Activated naive CD8-positive, alpha-beta T cell treated with anti-CD3 and anti-CD28 coated beads, Interleukin-2, amount 50 U/mL, for 24 hours (primary cell): Measurements from ENCODE around the gene SLC51A.
A peak's percentile ranks its signal among the peaks of the same experiment; 100 is the strongest.
"Not testable (repeated sequence)": the region's sequence is repeated elsewhere in the genome, so short reads cannot be mapped to it uniquely, and the experiment has no call there.

ENCODE experiments used
- ATAC-seq: fragments of 150-1000 bp; cut with Tn5 transposase; one replicate; pipeline ENCODE4 v1.10.0; 2021
- DNase-seq: peaks from one replicate; pipeline ENCODE4 v3.0.0; 2021
- H3K27ac Mint-ChIP-seq: one replicate; pipeline ENCODE4 v1.8.0; 2021; ENCODE audit warnings: mild to moderate bottlenecking, mixed read lengths
- H3K27me3 Mint-ChIP-seq: one replicate; pipeline ENCODE4 v1.8.0; 2021; ENCODE audit warnings: mixed read lengths
- H3K36me3 Mint-ChIP-seq: one replicate; pipeline ENCODE4 v1.8.0; 2021; ENCODE audit warnings: low read depth, mixed read lengths
- H3K4me1 Mint-ChIP-seq: one replicate; pipeline ENCODE4 v1.8.0; 2021; ENCODE audit warnings: mixed read lengths
- H3K4me3 Mint-ChIP-seq: one replicate; pipeline ENCODE4 v1.8.0; 2021; ENCODE audit warnings: mild to moderate bottlenecking, moderate library complexity, mixed read lengths
- H3K9me3 Mint-ChIP-seq: one replicate; pipeline ENCODE4 v1.8.0; 2021; ENCODE audit warnings: mixed read lengths

The SLC51A gene

GRCh38 chr3:196235452-196236122 lies 19.3 kb downstream of the SLC51A start:
- DNase-seq = no peak

GRCh38 chr3:196236223-196236622 lies 19.9 kb downstream of the SLC51A start:
- Mint-ChIP-seq H3K27ac (no peak overlapping the region), H3K36me3 (peaks cover 10% of the 10 kb centered on the region), H3K9me3 (no peaks in the 10 kb centered on the region), H3K27me3 (no peaks in the 10 kb centered on the region), H3K4me3 (no peak overlapping the region), H3K4me1 (peaks cover 18% of the 10 kb centered on the region)
- DNase-seq (no peak), ATAC-seq (no peak)

More at GRCh38 chr3:196235452-196236122, 19.3 kb downstream of the SLC51A start:
- Mint-ChIP-seq H3K4me3 (no peak overlapping the region), H3K4me1 (peaks cover 18% of the 10 kb centered on the region), H3K9me3 (no peaks in the 10 kb centered on the region), H3K27me3 (no peaks in the 10 kb centered on the region), H3K27ac (peak overlapping the region; percentile 27), H3K36me3 (peaks cover 10% of the 10 kb centered on the region)
- ATAC-seq = no peak

- peak; percentile 9 for ATAC-seq
- Mint-ChIP-seq H3K36me3 (peaks cover 14% of the 10 kb centered on the region), H3K4me1 (peaks cover 14% of the 10 kb centered on the region)
Measured at GRCh38 chr3:196237203-196237602, 20.9 kb downstream of the SLC51A start.

GRCh38 chr3:196238612-196239560 lies 22.6 kb downstream of the SLC51A start:
- Mint-ChIP-seq H3K4me3 (no peak overlapping the region), H3K27ac (no peak overlapping the region), H3K27me3 (no peaks in the 10 kb centered on the region), H3K36me3 (peaks cover 13% of the 10 kb centered on the region), H3K9me3 (no peaks in the 10 kb centered on the region), H3K4me1 (peaks cover 3% of the 10 kb centered on the region)
- ATAC-seq (no peak), DNase-seq (no peak)

More at GRCh38 chr3:196237203-196237602, 20.9 kb downstream of the SLC51A start:
- Mint-ChIP-seq H3K27ac (no peak overlapping the region), H3K27me3 (no peaks in the 10 kb centered on the region), H3K4me3 (no peak overlapping the region), H3K9me3 (no peaks in the 10 kb centered on the region)
- no peak for DNase-seq

- H3K9me3 Mint-ChIP-seq = no peaks in the 10 kb centered on the region
- no peaks in the 10 kb centered on the region for H3K27me3 Mint-ChIP-seq
- no peak for DNase-seq
- no peak for ATAC-seq
- H3K4me1 Mint-ChIP-seq = peaks cover 3% of the 10 kb centered on the region
- H3K4me3 Mint-ChIP-seq = no peak overlapping the region
- H3K27ac Mint-ChIP-seq = no peak overlapping the region
- H3K36me3 Mint-ChIP-seq = peaks cover 13% of the 10 kb centered on the region
Measured at GRCh38 chr3:196240424-196240823, 24.1 kb downstream of the SLC51A start.

GRCh38 chr3:196241704-196242103 lies 25.4 kb downstream of the SLC51A start:
- Mint-ChIP-seq H3K4me1 (peaks cover 3% of the 10 kb centered on the region), H3K36me3 (peaks cover 18% of the 10 kb centered on the region), H3K27me3 (no peaks in the 10 kb centered on the region), H3K4me3 (no peak overlapping the region), H3K9me3 (no peaks in the 10 kb centered on the region), H3K27ac (no peak overlapping the region)
- ATAC-seq = no peak
- DNase-seq = no peak

GRCh38 chr3:196244166-196244565 lies 27.8 kb downstream of the SLC51A start:
- H3K4me1 Mint-ChIP-seq, H3K27ac Mint-ChIP-seq, H3K9me3 Mint-ChIP-seq, H3K4me3 Mint-ChIP-seq, ATAC-seq, H3K27me3 Mint-ChIP-seq, DNase-seq: not testable (repeated sequence)
- peaks cover 15% of the 10 kb centered on the region for H3K36me3 Mint-ChIP-seq

GRCh38 chr3:196246612-196247308 lies 30.4 kb downstream of the SLC51A start:
- Mint-ChIP-seq H3K4me3 (no peak overlapping the region), H3K4me1 (no peaks in the 10 kb centered on the region), H3K27ac (no peak overlapping the region), H3K36me3 (peaks cover 11% of the 10 kb centered on the region), H3K27me3 (no peaks in the 10 kb centered on the region), H3K9me3 (no peaks in the 10 kb centered on the region)
- ATAC-seq (peak; percentile 40), DNase-seq (no peak)

GRCh38 chr3:196251918-196252317 lies 35.6 kb downstream of the SLC51A start:
- no peak for DNase-seq
- H3K4me3 Mint-ChIP-seq = no peak overlapping the region

GRCh38 chr3:196254376-196255283 lies 38.3 kb downstream of the SLC51A start:
- Mint-ChIP-seq H3K4me1 (no peaks in the 10 kb centered on the region), H3K27me3 (no peaks in the 10 kb centered on the region), H3K36me3 (peaks cover 7% of the 10 kb centered on the region), H3K4me3 (no peak overlapping the region), H3K9me3 (no peaks in the 10 kb centered on the region), H3K27ac (no peak overlapping the region)
- no peak for DNase-seq
- no peak for ATAC-seq

More at GRCh38 chr3:196251918-196252317, 35.6 kb downstream of the SLC51A start:
- peaks cover 7% of the 10 kb centered on the region for H3K36me3 Mint-ChIP-seq
- H3K27me3 Mint-ChIP-seq = no peaks in the 10 kb centered on the region
- no peaks in the 10 kb centered on the region for H3K4me1 Mint-ChIP-seq
- H3K27ac Mint-ChIP-seq = no peak overlapping the region
- ATAC-seq = no peak
- no peaks in the 10 kb centered on the region for H3K9me3 Mint-ChIP-seq

- no peak overlapping the region for H3K27ac Mint-ChIP-seq
- H3K4me1 Mint-ChIP-seq = no peaks in the 10 kb centered on the region
- ATAC-seq (no peak), DNase-seq (no peak)
- H3K9me3 Mint-ChIP-seq = peaks cover under 1% of the 10 kb centered on the region
- peaks cover 11% of the 10 kb centered on the region for H3K36me3 Mint-ChIP-seq
- H3K4me3 Mint-ChIP-seq = no peak overlapping the region
- no peaks in the 10 kb centered on the region for H3K27me3 Mint-ChIP-seq
Measured at GRCh38 chr3:196255776-196256175, 39.4 kb downstream of the SLC51A start.

- DNase-seq (no peak), ATAC-seq (no peak)
- H3K4me1 Mint-ChIP-seq = no peaks in the 10 kb centered on the region
- H3K4me3 Mint-ChIP-seq = no peak overlapping the region
- peaks cover 27% of the 10 kb centered on the region for H3K36me3 Mint-ChIP-seq
- H3K27me3 Mint-ChIP-seq = no peaks in the 10 kb centered on the region
- H3K9me3 Mint-ChIP-seq = peaks cover 4% of the 10 kb centered on the region
- H3K27ac Mint-ChIP-seq = no peak overlapping the region
Measured at GRCh38 chr3:196260784-196261183, 44.5 kb downstream of the SLC51A start.

- Mint-ChIP-seq H3K36me3 (peaks cover 30% of the 10 kb centered on the region), H3K4me3 (no peak overlapping the region), H3K9me3 (peaks cover 4% of the 10 kb centered on the region), H3K4me1 (no peaks in the 10 kb centered on the region), H3K27me3 (no peaks in the 10 kb centered on the region), H3K27ac (no peak overlapping the region)
- ATAC-seq = no peak
- no peak for DNase-seq
Measured at GRCh38 chr3:196263819-196264218, 47.5 kb downstream of the SLC51A start.
